ENCODE measurements around the gene LAMB2. TPM values are rescaled to one million over a fixed set of nuclear protein-coding genes. Genes with fewer than 3 reads are reported as not detected.

The LAMB2 gene
- total RNA-seq (2022) = 288 and 316 TPM in 2 replicates
- percentile 62 among the genes with signal in this experiment for Bru-seq, nascent RNA
- percentile 95 among the genes with signal in this experiment for BruChase-seq, experiment 1, labeled RNA remaining after a 6-hour chase
- percentile 92 among the genes with signal in this experiment for BruChase-seq, experiment 2, labeled RNA remaining after a 2-hour chase
- long read RNA-seq, full-length matches to known transcripts = 35 of 102 reads
- long read RNA-seq, partial matches to known transcripts = 43 of 102 reads
- long read RNA-seq, other reads (novel, unspliced or antisense) = 24 of 102 reads

- Mint-ChIP-seq H3K27ac (ENCODE audit: unreplicated experiment) (peak within 1 kb of the TSS; percentile 86), H3K9me3 (ENCODE audit: low read depth, unreplicated experiment) (no peaks in the 10 kb centered on the region), H3K36me3 (ENCODE audit: insufficient read depth, unreplicated experiment) (peaks cover 37% of the 10 kb centered on the region), H3K4me1 (ENCODE audit: low read depth, unreplicated experiment) (peaks cover 24% of the 10 kb centered on the region), H3K27me3 (ENCODE audit: unreplicated experiment) (no peaks in the 10 kb centered on the region), H3K4me3 (ENCODE audit: low read depth, unreplicated experiment) (peak within 1 kb of the TSS; percentile 81)
- TF ChIP-seq CTCF (IDR thresholded peaks at IDR 0.05; ENCODE audit: unreplicated experiment) = no peak
- peak; percentile 76 for DNase-seq
- intact Hi-C loops (cut with micrococcal nuclease; ENCODE audit: unreplicated experiment) = no loop called here
- BruUV-seq (replicated peaks) = TSS peak; percentile 82
- CTCF ChIA-PET = interaction anchor here (0.6 to 0.8 kb wide), 4 partner anchors 12 to 151 kb away, joined by 3 to 5 read pairs (median 3); partner anchors contain the start of genes QRICH1 and USP19
These were observed at the start of gene LAMB2 for GRCh38 chr3:49132437-49133225. LAMB2 (minus strand) TSS chr3:49133050; CDS start chr3:49132867, 183 bp downstream.

- intact Hi-C loops (cut with micrococcal nuclease; ENCODE audit: unreplicated experiment) = no loop called here
- Mint-ChIP-seq H3K4me1 (ENCODE audit: low read depth, unreplicated experiment) (no peaks in the 10 kb centered on the region), H3K27ac (ENCODE audit: unreplicated experiment) (no peak overlapping the region), H3K36me3 (ENCODE audit: insufficient read depth, unreplicated experiment) (no peaks in the 10 kb centered on the region), H3K27me3 (ENCODE audit: unreplicated experiment) (peaks cover 18% of the 10 kb centered on the region), H3K4me3 (ENCODE audit: low read depth, unreplicated experiment) (no peak overlapping the region), H3K9me3 (ENCODE audit: low read depth, unreplicated experiment) (no peaks in the 10 kb centered on the region)
- CTCF ChIA-PET = no interaction called here
- TF ChIP-seq CTCF (IDR thresholded peaks at IDR 0.05; ENCODE audit: unreplicated experiment) = no peak
- DNase-seq = no peak
- no TSS peak for BruUV-seq (replicated peaks)
These were observed 48.5 kb upstream of the LAMB2 start for GRCh38 chr3:49181351-49181750.

GRCh38 chr3:49180116-49180515 lies 47.3 kb upstream of the LAMB2 start:
- Mint-ChIP-seq H3K4me3 (ENCODE audit: low read depth, unreplicated experiment) (no peak overlapping the region), H3K9me3 (ENCODE audit: low read depth, unreplicated experiment) (no peaks in the 10 kb centered on the region), H3K4me1 (ENCODE audit: low read depth, unreplicated experiment) (no peaks in the 10 kb centered on the region), H3K36me3 (ENCODE audit: insufficient read depth, unreplicated experiment) (no peaks in the 10 kb centered on the region), H3K27ac (ENCODE audit: unreplicated experiment) (no peak overlapping the region), H3K27me3 (ENCODE audit: unreplicated experiment) (peaks cover 18% of the 10 kb centered on the region)
- CTCF ChIA-PET = interaction anchor here (0.6 to 0.7 kb wide), 2 partner anchors 53 to 98 kb away, joined by 3 to 4 read pairs; no protein-coding TSS in a partner anchor
- no TSS peak for BruUV-seq (replicated peaks)
- DNase-seq = no peak
- no peak for TF ChIP-seq CTCF (IDR thresholded peaks at IDR 0.05; ENCODE audit: unreplicated experiment)
- intact Hi-C loops (cut with micrococcal nuclease; ENCODE audit: unreplicated experiment) = no loop called here

- no peak for DNase-seq
- TF ChIP-seq CTCF (IDR thresholded peaks at IDR 0.05; ENCODE audit: unreplicated experiment) = no peak
- Mint-ChIP-seq H3K4me1 (ENCODE audit: low read depth, unreplicated experiment) (no peaks in the 10 kb centered on the region), H3K27me3 (ENCODE audit: unreplicated experiment) (peaks cover 18% of the 10 kb centered on the region), H3K27ac (ENCODE audit: unreplicated experiment) (no peak overlapping the region), H3K36me3 (ENCODE audit: insufficient read depth, unreplicated experiment) (no peaks in the 10 kb centered on the region), H3K4me3 (ENCODE audit: low read depth, unreplicated experiment) (no peak overlapping the region), H3K9me3 (ENCODE audit: low read depth, unreplicated experiment) (no peaks in the 10 kb centered on the region)
- intact Hi-C loops (cut with micrococcal nuclease; ENCODE audit: unreplicated experiment) = loop anchor here (10.0 kb wide), 1 partner anchor 268 kb away; no protein-coding TSS in a partner anchor
- no TSS peak for BruUV-seq (replicated peaks)
- CTCF ChIA-PET = interaction anchor here (0.6 kb wide), 1 partner anchor 215 kb away, joined by 5 read pairs; no protein-coding TSS in a partner anchor
These were observed 44.2 kb upstream of the LAMB2 start for GRCh38 chr3:49177073-49177472.
